ENCODE data around the gene MLC1. TPM values are rescaled to one million over a fixed set of nuclear protein-coding genes. Genes with fewer than 3 reads are reported as not detected.

The MLC1 gene
- 0.02 and 0.10 TPM in 2 replicates for total RNA-seq (2014; rRNA removed; shearing (Covaris generic))

DNA sequence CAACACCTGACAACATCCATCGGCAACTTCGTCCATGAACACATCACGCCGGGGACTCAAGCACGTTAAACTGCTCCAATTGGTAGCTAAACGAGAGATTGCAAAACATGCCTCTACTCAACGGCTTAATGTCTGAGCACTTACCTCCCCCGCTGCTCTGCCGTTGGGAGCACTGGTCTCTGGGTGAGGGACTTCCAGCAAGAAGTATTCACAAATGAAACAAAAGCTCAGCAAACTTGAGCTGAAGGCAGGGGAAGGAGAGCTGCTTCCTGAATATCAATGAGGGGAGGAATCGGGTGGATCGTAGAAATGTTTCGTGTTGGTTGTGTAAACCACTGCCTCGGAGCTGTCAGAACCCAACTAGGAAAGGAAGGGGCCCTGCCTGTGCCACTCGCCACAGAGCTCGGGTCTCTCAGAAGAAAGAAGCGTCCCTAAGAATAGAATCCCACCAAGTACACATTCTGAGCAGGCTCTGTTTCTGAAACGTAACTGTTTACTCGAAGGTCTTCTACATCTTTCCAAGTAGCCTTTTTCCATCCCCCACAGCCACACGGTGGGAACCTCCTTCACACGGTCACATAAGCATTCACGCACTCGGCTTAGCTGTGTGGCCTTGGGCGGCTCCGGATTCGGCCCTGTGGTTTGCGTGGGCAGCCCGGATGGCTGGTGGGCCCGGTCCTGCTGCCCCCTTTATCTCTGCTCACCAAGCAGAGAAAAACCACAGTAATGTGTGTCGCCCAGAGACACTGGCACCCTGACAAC is at the start of gene MLC1:
Gene MLC1 (minus strand): TSS at position 216 of the 762 bp plus-strand sequence. CDS start 524 bp downstream, outside the sequence.
- no peak for DNase-seq (ENCODE audit: low spot score)

DNA sequence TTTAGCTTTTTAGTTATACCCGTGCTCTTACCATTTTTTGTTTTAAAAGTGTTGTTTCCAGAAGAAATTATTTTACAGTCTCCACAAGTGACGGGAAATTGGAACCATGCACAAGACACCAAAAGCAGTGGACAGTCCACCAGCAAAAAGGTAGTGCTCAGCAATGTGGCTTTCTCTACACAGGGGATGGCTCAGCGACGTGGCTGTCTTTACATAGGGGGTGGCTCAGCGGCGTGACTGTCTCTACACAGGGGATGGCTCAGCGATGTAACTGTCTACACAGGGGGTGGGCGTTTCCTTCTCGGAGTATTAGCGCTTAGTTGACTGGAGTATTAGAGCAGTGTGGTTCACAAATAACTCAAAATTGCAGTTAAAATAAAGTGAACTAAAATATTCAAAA is 49.3 kb upstream of the MLC1 start:
- no peak for DNase-seq (ENCODE audit: low spot score)

DNA sequence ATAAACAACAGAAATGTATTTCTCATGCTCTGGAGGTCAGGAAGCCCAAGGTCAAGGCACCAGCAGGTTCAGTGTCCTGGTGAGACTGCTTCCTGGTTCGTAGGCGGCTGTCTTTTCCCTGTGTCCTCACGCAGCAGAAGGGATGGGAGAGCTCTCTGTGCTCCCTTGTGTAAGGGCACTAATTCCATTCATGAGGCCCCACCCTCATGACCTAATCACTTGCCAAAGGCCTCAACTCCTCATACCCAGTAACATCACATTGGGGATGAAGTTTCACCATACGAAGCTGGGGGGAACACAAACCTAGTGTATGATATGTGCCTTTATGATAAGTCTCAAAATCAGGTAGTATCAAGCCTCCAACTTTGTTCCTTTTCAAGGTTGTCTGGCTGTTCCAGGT is 46.7 kb upstream of the MLC1 start:
- DNase-seq (ENCODE audit: low spot score) = no peak

DNA sequence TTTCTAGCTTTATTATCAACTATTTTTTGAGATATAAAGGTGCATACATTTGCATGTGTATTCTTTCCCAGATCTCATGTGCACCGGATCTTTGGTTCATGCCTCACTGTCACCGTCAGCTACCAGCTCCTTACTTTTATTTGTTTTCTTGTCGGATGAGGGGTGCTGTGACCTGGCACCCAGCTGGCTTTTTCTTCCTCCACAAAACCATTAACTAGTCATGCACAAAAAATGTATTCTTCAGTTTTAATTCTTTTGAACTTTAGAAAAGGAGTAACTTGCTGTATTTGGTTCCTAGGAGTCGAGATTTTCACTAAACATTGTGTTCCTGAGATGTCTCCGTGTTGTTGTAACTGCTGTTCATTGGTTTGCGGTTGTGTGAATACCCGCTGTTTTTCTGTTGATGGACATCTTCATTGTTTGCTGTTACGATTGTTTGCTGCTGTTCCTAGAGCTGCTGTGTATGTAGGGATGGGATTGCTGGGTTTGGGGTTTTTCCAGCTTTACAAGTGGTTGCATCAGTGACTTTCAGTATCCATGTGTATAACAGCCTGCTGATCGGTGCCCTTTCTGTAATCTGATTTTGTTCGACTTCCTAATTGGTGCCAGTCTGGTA is 44.0 kb upstream of the MLC1 start:
- DNase-seq (ENCODE audit: low spot score) = peak; percentile 38

DNA sequence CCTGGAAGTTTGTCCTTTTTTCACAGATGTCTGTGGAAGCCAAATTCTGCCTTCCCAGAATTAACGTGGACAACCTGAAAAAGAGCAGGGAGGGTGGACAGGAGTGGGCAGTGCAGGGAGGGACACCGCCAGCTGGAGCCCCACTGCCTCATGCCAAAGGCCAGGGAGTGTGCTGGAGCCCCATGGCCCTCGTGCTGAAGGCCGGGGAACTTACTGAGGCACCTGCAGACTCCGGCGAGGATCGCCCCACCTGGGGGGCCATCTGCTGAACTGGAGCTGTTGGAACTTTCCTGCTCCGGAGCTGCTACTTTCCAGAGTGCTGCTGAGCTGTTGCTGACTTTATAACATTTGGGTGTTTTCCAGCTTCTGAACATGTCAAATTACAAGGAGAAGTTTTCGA is 39.8 kb upstream of the MLC1 start:
- DNase-seq (ENCODE audit: low spot score) = no peak

DNA sequence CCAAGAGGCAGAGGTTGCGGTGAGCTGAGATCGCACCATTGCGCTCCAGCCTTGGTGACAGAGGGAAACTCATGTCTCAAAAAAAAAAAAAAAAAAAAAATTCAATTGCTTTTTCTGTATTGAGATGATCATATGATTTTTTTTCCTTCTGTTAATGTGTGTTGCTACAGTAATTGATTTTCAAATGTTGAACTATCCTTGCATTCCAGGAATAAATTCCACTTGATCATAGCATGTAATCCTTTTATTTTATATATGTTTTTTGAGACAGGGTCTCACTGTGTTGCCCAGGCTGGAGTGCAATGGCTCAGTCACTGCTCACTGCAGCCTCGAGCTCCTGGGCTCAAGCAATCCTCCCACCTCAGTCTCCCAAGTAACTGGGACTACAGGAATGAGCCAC is 37.9 kb upstream of the MLC1 start:
- DNase-seq (ENCODE audit: low spot score) = no peak

DNA sequence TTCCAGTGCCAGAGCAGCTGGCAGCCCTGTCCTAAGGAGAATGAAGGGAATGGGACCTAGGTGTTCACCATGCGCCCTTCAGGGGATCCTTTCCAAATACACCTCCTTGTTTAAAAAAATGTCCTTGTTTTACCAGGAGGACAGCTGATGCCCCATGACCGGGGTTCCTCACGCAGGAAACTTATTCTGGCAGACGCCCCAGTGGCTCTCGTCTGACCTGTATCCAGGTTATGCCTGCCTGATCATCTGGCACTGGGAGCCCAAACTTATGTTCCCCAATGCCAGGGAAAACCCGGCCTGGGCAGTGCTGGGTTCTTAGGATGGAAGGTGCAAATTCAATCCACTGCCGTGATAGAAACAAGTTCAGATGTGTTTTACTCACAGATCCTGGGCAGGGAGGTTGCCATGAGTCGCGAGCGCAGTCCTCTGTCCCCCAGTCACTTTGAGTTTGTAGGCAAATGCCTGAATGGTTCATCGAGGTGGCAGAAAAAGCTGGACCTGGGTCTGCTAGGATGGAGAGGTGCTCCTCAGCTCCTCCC is 36.0 kb upstream of the MLC1 start:
- DNase-seq (ENCODE audit: low spot score) = no peak

DNA sequence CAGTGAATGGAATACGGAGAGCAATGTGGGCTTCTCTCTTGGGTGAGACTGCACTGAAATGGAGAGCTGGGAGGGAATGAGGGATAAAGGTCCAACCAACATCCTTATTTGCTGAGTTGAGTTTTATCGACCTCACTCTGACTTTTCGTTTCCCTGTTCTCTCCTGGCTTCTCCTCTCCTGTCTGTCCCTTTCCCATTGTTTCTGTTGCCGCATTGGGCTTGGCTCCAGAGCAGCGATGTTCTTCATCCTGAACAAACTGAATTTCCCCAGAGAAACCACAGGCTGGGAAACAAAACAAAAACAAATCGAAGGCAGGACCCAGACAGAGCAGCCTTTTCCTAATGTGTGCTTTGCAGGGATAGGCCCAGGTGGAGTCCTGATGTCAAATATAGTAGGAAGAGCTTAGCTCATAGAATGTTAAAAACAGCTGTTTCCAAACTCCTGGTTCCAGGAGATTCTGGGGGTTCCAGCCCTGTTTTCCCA is 34.6 kb upstream of the MLC1 start:
- DNase-seq (ENCODE audit: low spot score) = no peak

DNA sequence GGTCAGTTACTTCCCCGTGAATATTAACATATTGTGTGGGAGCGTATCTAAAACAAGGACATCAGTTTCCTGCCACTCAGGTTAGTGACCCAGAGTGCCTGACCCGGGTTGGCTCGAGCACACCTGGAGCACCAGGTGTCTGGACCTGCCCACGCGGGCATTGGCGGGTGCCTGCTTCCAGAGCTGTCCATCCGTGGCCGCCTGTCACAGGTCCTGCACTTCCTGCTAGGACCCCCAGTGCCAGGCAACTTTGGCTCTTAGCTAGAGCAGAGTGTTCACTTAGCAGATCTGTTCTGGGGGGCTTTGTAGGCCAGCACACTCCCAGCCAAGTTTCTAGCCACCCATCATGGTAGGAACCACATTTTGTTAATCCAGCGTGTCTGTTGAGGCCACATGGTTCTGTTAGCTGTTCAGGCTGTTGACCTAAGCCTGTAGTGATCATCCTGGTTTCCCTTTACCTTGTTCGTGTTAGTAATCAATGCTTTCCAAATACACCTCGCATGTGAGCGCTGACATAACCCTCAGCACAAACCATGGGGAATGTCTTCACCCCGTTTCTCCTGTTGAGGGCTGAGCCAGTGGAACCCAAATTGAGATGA is 34.0 kb upstream of the MLC1 start:
- DNase-seq (ENCODE audit: low spot score) = no peak

DNA sequence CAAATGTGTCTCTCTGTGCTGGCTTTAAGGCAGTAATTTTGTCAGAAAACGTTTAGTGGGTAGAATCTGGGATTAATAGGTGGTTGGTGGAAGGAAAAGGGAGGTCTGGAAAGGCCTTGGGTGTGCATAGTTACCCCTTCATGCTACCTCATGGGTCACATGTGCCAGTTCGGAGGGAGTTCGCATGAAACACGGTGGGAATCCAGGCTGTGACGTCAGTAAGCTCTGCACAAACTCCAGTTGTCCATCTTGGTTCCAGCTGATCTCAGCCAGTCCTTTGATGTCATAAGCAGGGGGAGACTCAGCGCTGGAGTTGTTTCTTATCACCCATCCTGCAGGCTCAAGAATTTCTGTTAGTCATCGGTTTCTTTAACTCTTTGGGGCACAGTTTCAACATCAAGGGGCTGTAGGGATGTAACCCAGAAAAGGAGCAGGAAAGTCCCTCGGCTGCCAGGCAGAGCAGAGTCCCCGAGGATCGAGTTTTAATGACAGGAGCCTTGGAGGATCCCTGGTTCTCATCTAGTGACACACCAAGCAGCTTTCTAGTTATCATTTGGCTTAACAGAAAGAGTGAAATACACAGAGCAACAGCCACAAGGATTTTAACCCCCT is 33.4 kb upstream of the MLC1 start:
- DNase-seq (ENCODE audit: low spot score) = peak; percentile 91

DNA sequence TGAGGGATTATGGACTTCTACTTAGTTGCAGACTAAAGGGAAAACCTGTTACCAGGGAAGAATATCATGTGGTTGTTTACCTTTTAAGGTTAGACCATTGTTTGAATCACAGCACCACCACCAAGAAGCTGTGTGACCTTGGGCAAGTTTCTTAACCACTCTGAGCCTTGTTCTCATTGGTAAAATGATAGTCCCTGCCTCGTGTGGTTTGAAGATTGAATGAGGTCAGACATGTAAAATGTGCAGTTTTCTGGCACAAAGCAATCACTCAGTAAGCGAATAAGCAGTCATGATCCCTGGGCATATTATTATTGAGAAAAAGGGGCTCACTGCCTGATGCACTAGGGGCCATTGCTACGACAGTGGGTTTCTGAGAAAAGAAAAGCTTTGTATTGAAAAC is 32.9 kb upstream of the MLC1 start:
- no peak for DNase-seq (ENCODE audit: low spot score)

DNA sequence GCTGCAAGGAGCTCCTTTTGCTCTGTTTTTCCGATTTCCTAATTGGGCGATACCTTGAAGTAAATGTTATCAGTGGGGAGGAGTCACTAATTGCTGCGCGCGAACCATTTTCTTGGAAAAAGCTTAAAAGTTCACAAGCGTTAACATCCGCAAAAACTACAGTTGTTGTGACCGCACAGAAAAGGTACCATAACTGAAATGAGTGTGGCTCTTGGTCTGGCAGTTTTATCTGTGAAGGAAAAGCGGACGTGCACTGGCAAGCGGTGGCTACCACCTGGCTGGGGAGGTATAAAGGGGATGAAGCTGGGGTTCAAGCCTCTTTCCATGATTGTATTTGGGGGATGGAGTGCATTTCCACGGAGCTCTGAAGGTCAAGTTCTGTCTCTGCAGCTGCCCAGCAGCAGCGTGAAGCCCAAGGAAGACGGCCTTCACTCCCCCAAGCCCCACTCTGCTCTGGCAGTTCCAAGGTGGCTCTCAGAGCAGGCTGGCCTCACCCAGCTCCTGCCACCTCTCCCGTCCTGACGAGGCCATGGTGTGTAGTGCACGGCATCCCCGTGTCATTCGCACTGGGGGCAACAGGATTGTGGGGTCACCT is 32.0 kb upstream of the MLC1 start:
- DNase-seq (ENCODE audit: low spot score) = no peak

DNA sequence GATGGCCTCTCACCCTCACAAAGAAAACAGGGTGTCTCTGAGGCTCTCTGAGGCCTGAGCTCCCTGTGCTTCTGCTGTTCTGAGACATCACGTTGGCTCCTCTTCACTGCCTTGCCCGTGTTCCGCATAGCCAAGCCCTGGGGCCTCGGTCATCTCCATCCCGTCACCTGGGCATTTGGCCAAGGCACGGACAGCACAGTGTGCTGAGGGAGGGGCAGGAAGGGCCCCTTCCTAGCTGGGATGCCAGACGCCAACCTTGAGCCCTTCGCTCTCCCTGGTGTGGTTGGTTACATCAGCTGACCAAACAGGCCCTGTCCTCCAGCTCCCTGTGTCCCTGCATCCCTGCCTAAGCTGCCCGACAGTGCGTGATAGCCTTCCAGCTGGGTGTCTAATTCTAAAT is 30.5 kb upstream of the MLC1 start:
- peak; percentile 64 for DNase-seq (ENCODE audit: low spot score)

DNA sequence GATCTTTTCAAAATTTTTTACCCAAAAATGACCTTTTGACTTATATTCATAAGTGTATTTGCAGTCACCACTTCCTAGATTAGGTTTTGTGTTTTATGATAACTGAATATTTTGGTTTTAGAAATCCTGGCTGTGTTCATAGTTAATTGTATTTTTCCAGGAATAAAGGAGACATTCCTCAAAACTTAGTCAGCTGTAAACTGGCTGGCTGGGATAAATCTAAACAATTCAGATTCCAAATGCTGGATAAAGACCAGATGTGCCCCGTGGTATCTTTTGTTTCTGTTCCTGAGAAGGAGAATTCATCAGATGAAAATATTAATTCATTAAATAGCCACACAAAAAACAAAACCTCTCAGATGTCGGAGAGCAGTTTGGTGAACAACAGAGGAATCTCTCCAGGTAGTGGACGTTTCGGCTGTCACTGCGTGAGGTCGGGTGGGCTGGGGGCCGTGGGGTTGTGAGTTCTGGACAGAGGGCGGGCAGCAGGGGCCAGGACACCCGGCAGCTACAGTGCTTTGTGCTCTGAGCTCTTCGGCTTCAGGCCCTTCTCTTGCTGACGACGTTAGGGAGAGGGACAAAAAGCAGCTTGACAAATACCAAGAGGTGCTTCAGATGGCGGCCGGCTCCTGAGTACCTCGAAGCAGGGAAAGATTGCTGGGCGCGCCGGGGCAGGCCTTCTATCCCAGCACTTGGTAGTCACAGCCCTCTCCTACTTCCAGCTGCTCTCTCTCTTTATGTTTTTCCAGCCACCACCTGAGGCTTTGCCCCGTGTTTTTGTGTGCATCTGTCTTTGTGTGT is 29.2 kb upstream of the MLC1 start:
- peak; percentile 60 for DNase-seq (ENCODE audit: low spot score)

DNA sequence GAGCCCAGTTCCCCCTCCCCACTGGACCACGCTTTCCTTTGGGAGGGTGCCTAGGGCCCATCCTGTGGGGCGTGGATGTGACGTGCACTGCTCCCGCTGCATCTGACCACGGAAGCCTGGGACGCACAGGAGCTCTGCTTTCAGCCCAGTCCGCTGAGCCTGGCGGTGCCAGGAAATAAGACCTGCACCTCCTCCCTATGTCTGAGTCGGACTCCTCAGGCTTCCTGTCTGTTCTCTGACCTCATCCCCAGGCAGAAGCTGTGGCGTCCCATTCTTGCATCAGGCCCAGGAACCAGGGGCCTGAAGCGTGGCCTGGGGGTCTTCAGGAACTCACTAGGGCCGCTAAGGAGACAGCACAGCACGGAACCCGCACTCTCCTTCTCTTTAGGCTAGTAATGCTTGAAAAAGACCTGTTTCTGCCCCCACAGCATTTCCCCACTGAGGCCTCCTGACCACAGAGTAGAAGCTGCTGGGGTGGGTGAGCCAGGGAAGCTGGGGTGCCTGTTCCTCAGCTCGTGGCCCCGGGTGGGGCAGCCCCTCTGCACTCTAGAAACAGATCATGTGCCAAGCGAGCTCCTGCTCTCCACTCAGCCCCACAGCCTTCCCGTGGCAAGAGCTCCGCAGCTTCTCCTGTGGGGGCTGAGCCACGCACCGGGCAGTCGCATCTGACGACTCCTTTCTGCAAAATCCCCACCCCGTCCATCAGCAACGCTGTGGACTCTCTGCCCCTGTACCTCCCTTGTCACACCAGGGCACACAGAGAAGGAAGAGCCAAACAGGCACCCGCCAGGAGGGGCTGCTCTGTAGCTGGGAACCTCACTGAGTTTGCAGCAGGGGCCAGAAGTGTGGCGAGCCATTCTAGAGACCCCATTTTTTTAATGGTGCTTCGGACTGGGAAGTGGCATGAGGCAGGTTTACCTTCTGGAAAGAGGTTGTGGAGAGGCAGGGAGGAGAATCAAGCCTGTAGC is 27.2 kb upstream of the MLC1 start:
- DNase-seq (ENCODE audit: low spot score) = peak; percentile 63

DNA sequence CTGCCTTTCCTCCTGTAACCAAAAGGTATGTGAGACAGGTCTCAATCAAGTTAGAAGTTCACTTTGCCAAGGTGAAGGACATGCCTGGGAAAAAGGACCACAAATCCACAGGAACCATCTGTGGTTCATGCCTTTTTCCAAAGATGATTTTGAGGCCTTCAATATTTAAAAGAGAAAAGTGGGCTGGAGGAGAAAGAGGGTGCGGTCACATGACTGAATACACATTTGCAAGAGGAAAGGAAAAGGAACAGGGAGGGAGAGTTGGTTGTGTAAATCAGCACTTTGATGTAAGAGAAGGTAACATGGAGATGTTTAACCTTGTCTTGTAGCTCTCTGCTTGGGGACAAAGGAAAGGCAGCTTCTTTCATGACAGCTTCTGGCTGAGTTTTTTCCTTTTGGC is 25.8 kb upstream of the MLC1 start:
- no peak for DNase-seq (ENCODE audit: low spot score)

DNA sequence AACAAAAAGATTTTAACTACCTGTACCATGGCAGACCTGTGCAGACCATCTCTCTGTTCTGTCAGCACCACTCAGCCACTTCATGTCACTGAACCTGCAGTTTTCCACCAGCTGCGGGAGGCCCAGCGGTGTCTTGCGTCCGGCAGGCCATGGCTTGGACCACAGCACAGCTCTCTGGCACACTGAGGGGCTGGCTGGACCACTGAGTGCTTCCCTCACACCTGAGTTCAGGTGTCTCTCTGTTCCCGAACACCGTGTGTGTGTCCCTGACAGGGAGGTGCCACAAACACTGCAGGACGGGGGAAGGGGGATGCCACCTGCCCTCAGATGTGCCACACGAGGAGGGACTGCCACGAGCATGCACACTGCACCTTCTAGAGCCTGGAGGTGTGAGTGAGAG is 22.3 kb upstream of the MLC1 start:
- no peak for DNase-seq (ENCODE audit: low spot score)

DNA sequence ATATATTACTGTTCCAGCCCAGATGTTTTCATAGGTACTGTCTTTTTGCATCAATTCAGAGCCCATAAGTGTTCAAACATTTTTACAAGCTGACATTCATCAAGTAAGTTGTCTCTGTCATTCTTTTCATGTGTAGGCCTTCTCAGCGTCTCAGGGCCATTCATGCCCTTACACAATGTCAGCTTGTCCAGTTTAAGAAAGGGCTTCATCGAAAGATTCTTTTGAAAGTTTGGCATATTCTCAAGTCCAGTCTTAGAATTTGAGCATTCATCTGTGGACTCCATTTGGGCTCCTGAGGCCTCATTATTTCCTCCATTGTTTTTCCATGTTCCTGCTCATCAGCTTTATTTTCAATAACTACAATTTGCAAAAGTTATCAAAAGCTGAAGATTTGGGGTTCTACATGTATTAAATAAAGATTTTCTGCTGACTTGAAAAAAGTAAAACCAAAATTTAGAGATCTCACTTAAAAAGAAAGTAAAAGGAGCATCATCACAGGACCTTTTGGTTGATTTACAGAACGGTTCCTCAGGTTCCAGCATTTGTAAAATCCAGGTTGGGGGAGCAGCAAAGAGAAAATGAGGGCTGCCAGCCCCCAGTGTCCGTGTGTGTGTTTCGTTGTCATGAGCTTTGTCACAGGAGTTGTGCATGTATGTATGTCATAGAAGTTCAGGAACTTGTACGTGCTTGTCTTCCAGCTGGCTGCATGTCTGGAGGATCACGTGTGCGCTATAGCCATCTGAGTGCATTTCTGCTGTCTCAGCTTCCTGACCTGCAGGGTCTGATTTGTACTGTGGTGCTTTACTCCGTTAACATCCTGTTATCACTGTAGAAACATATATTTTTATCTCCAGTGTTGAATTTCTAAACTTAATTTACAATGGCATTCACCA is 20.2 kb upstream of the MLC1 start:
- no peak for DNase-seq (ENCODE audit: low spot score)

DNA sequence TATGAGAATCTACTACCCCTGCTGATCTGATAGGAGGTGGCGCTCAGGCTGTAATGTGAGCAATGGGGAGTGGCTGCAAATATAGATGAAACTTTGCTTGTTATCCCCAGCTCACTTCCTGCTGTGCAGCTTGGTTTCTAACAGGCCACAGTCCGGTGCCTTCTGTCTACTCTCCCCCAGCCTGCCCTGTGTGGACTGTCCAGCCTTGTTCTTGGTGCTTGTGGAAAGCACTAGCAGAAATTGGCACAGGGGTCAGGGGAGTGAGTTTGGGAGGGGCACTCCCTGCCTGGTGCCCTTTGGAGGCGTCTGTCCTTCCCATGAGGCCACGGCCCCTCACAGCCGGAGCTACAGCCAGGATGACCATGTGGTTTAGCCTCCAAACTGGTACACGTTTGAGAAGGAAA is 18.9 kb upstream of the MLC1 start:
- DNase-seq (ENCODE audit: low spot score) = no peak

All from A172 (cell line).